HUES6 (cell line): ENCODE measurements around the gene IL36RN.

Source experiments
- H3K27ac ChIP-seq: 2 replicates; pipeline ENCODE4 v1.7.0; 2013; ENCODE audit warnings: low read depth, mild to moderate bottlenecking, low read length, inconsistent platforms
- H3K27me3 ChIP-seq: 2 replicates; pipeline ENCODE4 v1.6.1; 2013; ENCODE audit warnings: low read length; ENCODE audit not compliant: control insufficient read depth, insufficient read depth
- H3K36me3 ChIP-seq: 2 replicates; pipeline ENCODE4 v1.6.1; 2013; ENCODE audit warnings: low read length; ENCODE audit not compliant: control insufficient read depth, insufficient read depth
- H3K4me1 ChIP-seq: 2 replicates; pipeline ENCODE4 v1.6.1; 2013; ENCODE audit warnings: low read length; ENCODE audit not compliant: control insufficient read depth, insufficient read depth
- H3K4me3 ChIP-seq: 2 replicates; pipeline ENCODE4 v1.5.1; 2013; ENCODE audit warnings: low read depth, low read length
- H3K9ac ChIP-seq: one replicate; pipeline ENCODE4 v1.6.1; 2013; ENCODE audit warnings: mild to moderate bottlenecking, low read length
- H3K9me3 ChIP-seq: 2 replicates; pipeline ENCODE4 v1.6.1; 2013; ENCODE audit warnings: low read depth, low read length; ENCODE audit not compliant: control insufficient read depth, insufficient read depth

The IL36RN gene

DNA sequence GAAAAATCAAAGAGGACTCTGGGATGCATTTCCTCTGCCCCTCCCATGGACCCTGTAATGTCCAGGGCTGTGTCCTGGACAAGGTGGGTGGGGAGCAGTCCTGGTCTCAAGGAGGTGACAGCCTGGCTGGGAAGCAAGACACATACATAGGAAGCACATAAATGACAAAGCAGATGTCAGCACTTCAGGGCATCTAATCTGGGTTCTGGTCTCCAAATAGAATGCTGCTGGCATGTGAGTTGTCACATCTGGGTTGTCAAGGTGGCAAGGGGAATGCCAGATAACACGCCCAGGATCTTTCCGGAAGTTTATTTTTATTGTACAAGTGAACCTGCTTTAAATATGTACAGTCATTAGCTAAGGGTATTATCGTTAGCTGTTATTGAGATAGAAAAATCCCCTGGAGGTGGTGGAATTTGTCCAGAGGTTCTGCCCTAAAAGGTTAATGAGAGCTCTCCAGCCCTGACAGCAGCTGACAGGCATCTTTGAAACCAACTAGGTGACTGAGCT, 14.4 kb downstream of the IL36RN start:
- no peaks in the 10 kb centered on the region for H3K27me3 ChIP-seq
- H3K27ac ChIP-seq = no peak overlapping the region
- no peaks in the 10 kb centered on the region for H3K9me3 ChIP-seq
- peaks cover 8% of the 10 kb centered on the region for H3K4me1 ChIP-seq
- no peak overlapping the region for H3K4me3 ChIP-seq
- no peak overlapping the region for H3K9ac ChIP-seq
- no peaks in the 10 kb centered on the region for H3K36me3 ChIP-seq

- Histone ChIP-seq H3K4me3 (no peak overlapping the region), H3K27me3 (no peaks in the 10 kb centered on the region), H3K27ac (no peak overlapping the region), H3K36me3 (no peaks in the 10 kb centered on the region), H3K9me3 (no peaks in the 10 kb centered on the region), H3K9ac (no peak overlapping the region), H3K4me1 (peaks cover 16% of the 10 kb centered on the region)
Measured at GRCh38 chr2:113075030-113075429, 16.0 kb downstream of the IL36RN start.

DNA sequence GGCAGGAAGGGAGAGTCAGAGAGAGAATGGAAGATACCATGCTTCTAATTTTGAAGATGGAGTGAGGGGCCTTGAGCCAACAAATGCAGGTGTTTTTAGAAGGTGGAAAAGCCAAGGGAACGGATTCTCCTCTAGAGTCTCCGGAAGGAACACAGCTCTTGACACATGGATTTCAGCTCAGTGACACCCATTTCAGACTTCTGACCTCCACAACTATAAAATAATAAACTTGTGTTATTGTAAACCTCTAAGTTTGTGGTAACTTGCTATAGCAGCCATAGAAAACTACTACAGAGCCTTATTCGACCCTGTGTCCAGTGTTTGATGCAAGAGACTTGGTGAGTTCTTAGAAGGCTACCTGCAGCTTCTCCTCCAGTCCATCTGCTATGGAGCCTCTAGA, 16.6 kb downstream of the IL36RN start:
- H3K36me3 ChIP-seq = no peaks in the 10 kb centered on the region
- peaks cover 16% of the 10 kb centered on the region for H3K4me1 ChIP-seq
- no peak overlapping the region for H3K27ac ChIP-seq
- no peaks in the 10 kb centered on the region for H3K9me3 ChIP-seq
- H3K27me3 ChIP-seq = no peaks in the 10 kb centered on the region
- H3K9ac ChIP-seq = no peak overlapping the region
- H3K4me3 ChIP-seq = no peak overlapping the region

DNA sequence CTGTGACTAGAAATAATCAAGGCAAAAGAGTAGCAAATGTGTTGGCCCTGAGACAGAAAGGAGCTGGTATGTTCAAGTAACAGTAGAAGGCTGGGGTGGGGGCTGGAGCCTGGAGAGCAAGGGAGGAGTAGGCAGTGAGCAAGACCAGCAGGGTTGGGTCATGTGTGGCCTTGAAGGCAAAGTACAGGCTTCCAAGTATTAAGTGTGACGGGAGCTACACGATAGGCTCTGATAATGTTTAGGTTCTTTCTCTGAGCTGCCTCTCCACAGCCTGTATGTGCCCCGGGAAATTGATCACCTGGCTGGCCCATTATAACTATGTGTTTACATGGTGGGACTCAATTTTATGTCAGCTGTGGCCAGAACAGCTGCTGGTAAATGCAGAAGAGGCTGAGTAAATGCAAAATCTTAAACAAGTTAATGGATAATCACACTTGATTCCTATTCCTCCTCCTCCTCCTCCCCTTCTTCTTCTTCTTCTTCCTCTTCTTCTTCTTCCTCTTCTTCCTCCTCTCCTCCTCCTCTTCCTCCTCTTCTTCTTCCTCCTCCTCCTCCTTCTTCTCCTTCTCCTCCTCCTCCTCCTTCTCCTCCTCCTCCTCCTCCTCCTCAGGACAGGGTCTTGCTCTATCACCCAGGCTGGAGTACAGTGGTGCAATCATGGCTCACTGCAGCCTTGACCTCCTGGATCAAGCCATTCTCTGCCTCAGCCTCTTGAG, 18.1 kb downstream of the IL36RN start:
- H3K36me3 ChIP-seq = no peaks in the 10 kb centered on the region

DNA sequence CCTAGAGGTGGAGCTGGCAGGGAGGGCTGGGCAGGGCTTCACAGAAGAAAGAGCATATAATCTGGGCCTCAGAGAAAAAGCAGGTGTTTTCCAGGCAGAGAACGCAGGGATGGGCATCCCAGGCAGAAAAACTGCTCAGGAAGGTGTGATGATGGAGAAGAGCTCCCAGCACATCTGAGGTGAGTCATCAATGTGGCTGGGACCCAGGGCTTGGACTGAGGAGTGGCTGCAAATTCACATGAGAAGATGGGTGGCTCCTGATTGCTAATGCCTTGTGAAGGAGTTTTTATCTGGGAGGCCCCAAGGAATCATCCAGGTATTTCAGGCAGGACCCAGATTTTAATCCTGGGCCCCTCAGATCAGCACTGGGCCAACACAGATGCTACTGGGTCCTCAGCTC, 18.9 kb downstream of the IL36RN start:
- H3K9me3 ChIP-seq = no peaks in the 10 kb centered on the region
- H3K27me3 ChIP-seq = no peaks in the 10 kb centered on the region; the same call in 1 of the 2 replicates
- H3K9ac ChIP-seq = no peak overlapping the region
- H3K4me3 ChIP-seq = no peak overlapping the region
- no peak overlapping the region for H3K27ac ChIP-seq
- peaks cover 12% of the 10 kb centered on the region for H3K4me1 ChIP-seq
- no peaks in the 10 kb centered on the region for H3K36me3 ChIP-seq

More for the DNA sequence above, 18.1 kb downstream of the IL36RN start:
- Histone ChIP-seq H3K4me3 (no peak overlapping the region), H3K9ac (no peak overlapping the region), H3K27me3 (no peaks in the 10 kb centered on the region), H3K27ac (no peak overlapping the region), H3K9me3 (no peaks in the 10 kb centered on the region), H3K4me1 (peaks cover 16% of the 10 kb centered on the region)

DNA sequence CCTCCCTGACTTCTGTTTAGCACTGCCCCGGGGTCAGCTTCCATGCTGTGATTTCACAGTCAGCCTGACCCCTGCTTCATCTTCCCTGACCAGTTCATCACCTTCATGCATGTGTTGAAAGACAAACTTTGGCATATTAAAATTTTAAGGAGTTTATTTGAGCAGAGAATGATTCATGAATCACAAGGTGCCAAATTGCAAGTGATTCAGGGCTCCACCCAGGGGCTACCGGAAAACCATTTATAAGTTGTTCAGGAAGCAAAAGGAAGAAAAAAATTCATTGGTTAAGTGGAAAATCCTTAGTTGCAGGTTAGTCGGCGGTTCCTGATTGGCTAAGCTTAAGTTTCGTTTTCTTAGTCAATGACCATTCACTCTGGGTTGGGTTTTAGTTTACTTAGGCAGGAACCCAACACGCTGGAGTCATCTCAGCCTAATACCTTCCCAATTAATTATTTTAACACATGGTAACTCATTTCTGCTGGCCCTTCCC, 19.4 kb downstream of the IL36RN start:
- no peak overlapping the region for H3K27ac ChIP-seq
- no peaks in the 10 kb centered on the region; the same call in 1 of the 2 replicates for H3K27me3 ChIP-seq
- H3K9me3 ChIP-seq = no peaks in the 10 kb centered on the region
- no peaks in the 10 kb centered on the region for H3K36me3 ChIP-seq
- H3K4me3 ChIP-seq = no peak overlapping the region
- H3K4me1 ChIP-seq = peaks cover 12% of the 10 kb centered on the region
- H3K9ac ChIP-seq = no peak overlapping the region

DNA sequence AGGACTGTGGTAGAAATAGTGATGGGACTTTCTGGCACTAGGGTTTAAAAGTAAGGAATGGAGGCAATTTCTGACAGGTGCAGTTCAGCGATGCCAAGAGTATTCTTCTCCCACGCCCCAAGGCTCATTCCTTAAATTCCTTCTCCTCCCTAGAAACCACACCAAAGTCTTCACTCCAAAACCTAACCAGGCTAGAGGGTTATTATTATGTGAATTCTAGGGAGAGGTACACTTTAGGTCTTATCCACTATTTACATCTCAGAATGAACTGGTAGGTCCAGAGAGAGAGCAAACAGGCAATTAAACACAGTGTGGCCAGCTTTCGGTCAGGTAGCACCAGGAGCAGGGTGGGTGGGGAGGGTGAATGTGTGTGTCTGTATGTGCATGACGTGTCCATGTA, 20.1 kb downstream of the IL36RN start:
- Histone ChIP-seq H3K9ac (no peak overlapping the region), H3K4me3 (no peak overlapping the region), H3K9me3 (no peaks in the 10 kb centered on the region), H3K36me3 (no peaks in the 10 kb centered on the region), H3K27ac (no peak overlapping the region), H3K27me3 (no peaks in the 10 kb centered on the region; the same call in 1 of the 2 replicates), H3K4me1 (peaks cover 12% of the 10 kb centered on the region)

- H3K27ac ChIP-seq = no peak overlapping the region
- H3K9me3 ChIP-seq = no peaks in the 10 kb centered on the region
- H3K27me3 ChIP-seq = no peaks in the 10 kb centered on the region; the same call in 1 of the 2 replicates
- H3K36me3 ChIP-seq = no peaks in the 10 kb centered on the region
- peaks cover 12% of the 10 kb centered on the region for H3K4me1 ChIP-seq
- no peak overlapping the region for H3K9ac ChIP-seq
- no peak overlapping the region for H3K4me3 ChIP-seq
Measured at GRCh38 chr2:113080134-113080533, 21.1 kb downstream of the IL36RN start.

DNA sequence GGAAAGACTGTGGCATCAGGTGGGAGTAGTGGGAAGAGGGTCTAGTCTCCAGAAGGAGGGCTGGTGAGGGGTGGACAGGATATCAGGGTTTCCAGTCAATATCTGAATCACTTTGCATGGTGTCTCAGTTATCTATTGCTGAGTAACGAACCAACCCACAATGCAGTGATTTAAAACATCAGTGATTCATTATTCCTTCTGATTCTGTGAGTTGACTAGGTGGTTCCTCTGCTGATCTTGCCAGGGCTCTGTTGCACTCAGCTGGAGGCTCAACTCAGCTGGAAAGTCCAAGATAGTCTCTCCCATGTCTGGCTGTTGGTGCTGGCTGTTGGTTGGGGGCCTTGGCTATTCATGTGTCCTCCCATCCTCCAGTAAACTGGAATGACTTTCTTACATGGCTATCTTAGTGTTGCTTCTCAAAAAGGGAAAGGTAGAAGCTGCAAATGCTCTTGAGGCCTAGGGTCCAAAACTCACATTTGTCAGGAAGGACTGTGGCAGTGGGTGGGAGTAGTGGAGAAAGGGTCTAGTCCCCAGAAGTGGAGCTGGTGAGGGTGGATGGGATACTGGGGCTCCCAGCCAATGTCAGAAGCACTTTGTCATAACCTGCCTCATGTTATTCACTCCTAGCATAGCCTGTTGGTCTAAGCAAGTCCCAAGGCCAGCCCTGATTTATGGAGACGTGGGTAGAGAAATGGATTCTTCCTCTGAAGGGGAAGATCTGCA, 22.7 kb downstream of the IL36RN start:
- Histone ChIP-seq H3K9me3 (no peaks in the 10 kb centered on the region), H3K4me1 (peaks cover 12% of the 10 kb centered on the region), H3K27me3 (no peaks in the 10 kb centered on the region; the same call in 1 of the 2 replicates), H3K27ac (no peak overlapping the region), H3K9ac (no peak overlapping the region), H3K36me3 (no peaks in the 10 kb centered on the region), H3K4me3 (no peak overlapping the region)

DNA sequence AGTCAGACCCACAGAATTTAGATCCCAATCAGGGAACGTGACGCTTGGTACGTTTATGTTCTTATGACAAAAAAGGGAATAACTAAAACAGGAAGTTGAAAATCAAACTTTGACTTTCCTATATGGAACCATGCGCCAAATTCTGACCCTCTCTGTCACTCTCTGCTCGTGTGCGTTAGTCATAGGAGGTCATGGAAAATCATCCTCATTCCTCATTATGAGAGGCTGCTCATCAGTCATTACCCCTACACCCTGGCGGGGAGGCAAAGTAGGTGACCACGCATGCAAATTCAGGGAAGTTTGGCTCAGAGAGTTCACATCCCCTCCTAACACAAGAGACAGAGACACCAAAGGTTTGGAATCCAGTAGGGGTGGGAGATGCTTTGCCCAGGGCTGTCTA, 24.3 kb downstream of the IL36RN start:
- Histone ChIP-seq H3K36me3 (no peaks in the 10 kb centered on the region), H3K9me3 (no peaks in the 10 kb centered on the region), H3K4me3 (no peak overlapping the region), H3K4me1 (peaks cover 8% of the 10 kb centered on the region), H3K27me3 (no peaks in the 10 kb centered on the region; the same call in 1 of the 2 replicates), H3K27ac (no peak overlapping the region), H3K9ac (no peak overlapping the region)
